SU-DHL-6 (cell line): ENCODE data around the gene PPFIA4.

Experiments
- CTCF ChIP-seq: fragments of 200-600 bp; sonication (generic); IDR thresholded peaks from one replicate; pipeline ENCODE4 v1.5.1; 2017; ENCODE audit warnings: antibody characterized with exemption, mild to moderate bottlenecking, low read length, moderate library complexity; ENCODE audit not compliant: insufficient read depth, poor library complexity, severe bottlenecking
- EZH2phosphoT487 ChIP-seq: fragments of 200-600 bp; sonication (generic), shearing (Covaris generic); conservative IDR thresholded peaks from 2 replicates; pipeline ENCODE4 v1.6.1; 2018; ENCODE audit warnings: mild to moderate bottlenecking, antibody characterized with exemption, low read length, moderate library complexity, mixed read lengths

GRCh38 chr1:203099805-203100515 is 73.7 kb downstream of the PPFIA4 start:
- TF ChIP-seq CTCF (no peak), EZH2phosphoT487 (no peak)
